Measurements from ENCODE around the gene SERINC2.

Gene SERINC2

GRCh38 chr1:31420716-31421115, 7.7 kb downstream of the SERINC2 start:
- in situ Hi-C loops (cut with HindIII; ENCODE audit: low sequenced_read_pairs), result no loop called here

GRCh38 chr1:31421371-31422040, 8.5 kb downstream of the SERINC2 start:
- in situ Hi-C loops (cut with HindIII; ENCODE audit: low sequenced_read_pairs), result no loop called here
- TF ChIP-seq CTCF (IDR thresholded peaks at IDR 0.05; ENCODE audit: low read depth, low read length), result peak; percentile 73
- peak; percentile 26 for DNase-seq (ENCODE audit: low read depth, low spot score)
- H3K4me3 ChIP-seq (ENCODE audit: low read depth, low read length), result no peak overlapping the region

More at GRCh38 chr1:31420716-31421115, 7.7 kb downstream of the SERINC2 start:
- no peak for TF ChIP-seq CTCF (IDR thresholded peaks at IDR 0.05; ENCODE audit: low read depth, low read length)
- no peak overlapping the region for H3K4me3 ChIP-seq (ENCODE audit: low read depth, low read length)
- no peak for DNase-seq (ENCODE audit: low read depth, low spot score)

- H3K4me3 ChIP-seq (ENCODE audit: low read depth, low read length), result no peak overlapping the region
- in situ Hi-C loops (cut with HindIII; ENCODE audit: low sequenced_read_pairs), result no loop called here
- peak; percentile 63 for DNase-seq (ENCODE audit: low read depth, low spot score)
- TF ChIP-seq CTCF (IDR thresholded peaks at IDR 0.05; ENCODE audit: low read depth, low read length), result peak; percentile 98
These were observed 9.7 kb downstream of the SERINC2 start for GRCh38 chr1:31422505-31423319.

GRCh38 chr1:31423418-31423947, 10.5 kb downstream of the SERINC2 start:
- no peak overlapping the region for H3K4me3 ChIP-seq (ENCODE audit: low read depth, low read length)
- in situ Hi-C loops (cut with HindIII; ENCODE audit: low sequenced_read_pairs), result no loop called here
- DNase-seq (ENCODE audit: low read depth, low spot score), result no peak
- no peak for TF ChIP-seq CTCF (IDR thresholded peaks at IDR 0.05; ENCODE audit: low read depth, low read length)

GRCh38 chr1:31424568-31424967, 11.6 kb downstream of the SERINC2 start:
- in situ Hi-C loops (cut with HindIII; ENCODE audit: low sequenced_read_pairs), result no loop called here
- no peak overlapping the region for H3K4me3 ChIP-seq (ENCODE audit: low read depth, low read length)
- DNase-seq (ENCODE audit: low read depth, low spot score), result no peak
- no peak for TF ChIP-seq CTCF (IDR thresholded peaks at IDR 0.05; ENCODE audit: low read depth, low read length)

GRCh38 chr1:31425301-31426081, 12.5 kb downstream of the SERINC2 start:
- in situ Hi-C loops (cut with HindIII; ENCODE audit: low sequenced_read_pairs), result no loop called here
- TF ChIP-seq CTCF (IDR thresholded peaks at IDR 0.05; ENCODE audit: low read depth, low read length), result no peak
- no peak overlapping the region for H3K4me3 ChIP-seq (ENCODE audit: low read depth, low read length)
- DNase-seq (ENCODE audit: low read depth, low spot score), result no peak

Data from astrocyte of the spinal cord (primary cell).